Fibroblast of lung (primary cell): ENCODE data around the gene IL1RAPL2. TPM values are rescaled to one million over a fixed set of nuclear protein-coding genes. Genes with fewer than 3 reads are reported as not detected.

ENCODE experiments used
- DNase-seq, 2 donors: peaks; one replicate each; pipeline versions ENCODE4 v3.0.0 to v3.0.0-alpha.2; 2010; ENCODE audit warnings: low read depth in 2 of 2
- H2AFZ ChIP-seq: 2 replicates; pipeline ENCODE4 v1.5.1; 2012; ENCODE audit warnings: low read length, control low read depth, inconsistent platforms
- H3K27ac ChIP-seq: 2 replicates; pipeline ENCODE4 v1.5.1; 2011; ENCODE audit warnings: low read length, control low read depth; ENCODE audit not compliant: insufficient read depth
- H3K27me3 ChIP-seq: 2 replicates; pipeline ENCODE4 v1.5.1; 2011; ENCODE audit warnings: mild to moderate bottlenecking, low read length; ENCODE audit not compliant: control insufficient read depth, insufficient read depth
- H3K36me3 ChIP-seq: 2 replicates; pipeline ENCODE4 v1.5.1; 2011; ENCODE audit warnings: low read length; ENCODE audit not compliant: control insufficient read depth, insufficient read depth
- H3K4me1 ChIP-seq: 2 replicates; pipeline ENCODE4 v1.5.1; 2011; ENCODE audit warnings: low read length; ENCODE audit not compliant: control insufficient read depth, insufficient read depth; ENCODE audit errors: extremely low read depth
- H3K4me2 ChIP-seq: 2 replicates; pipeline ENCODE4 v1.5.1; 2011; ENCODE audit warnings: low read length, control low read depth; ENCODE audit not compliant: insufficient read depth; ENCODE audit errors: extremely low read depth
- H3K4me3 ChIP-seq, 4 experiments: fragments of 200-600 bp in 1 of 4; sonication (generic) in 1 of 4; replicated peaks in 1 of 4; 2 replicates each; pipeline ENCODE4 v1.5.1; 2011 to 2016; ENCODE audit warnings: low read length in 4 of 4, low read depth in 3 of 4, mild to moderate bottlenecking in 3 of 4, control low read depth in 2 of 4, inconsistent platforms in 1 of 4, mixed read lengths in 1 of 4; ENCODE audit not compliant: insufficient read depth in 1 of 4; ENCODE audit errors: control extremely low read depth in 1 of 4
- H3K79me2 ChIP-seq: 2 replicates; pipeline ENCODE4 v1.5.1; 2012; ENCODE audit warnings: mild to moderate bottlenecking, low read length, inconsistent platforms; ENCODE audit not compliant: control insufficient read depth, insufficient read depth
- H3K9ac ChIP-seq: 2 replicates; pipeline ENCODE4 v1.5.1; 2011; ENCODE audit warnings: mild to moderate bottlenecking, low read length, control low read depth; ENCODE audit not compliant: insufficient read depth
- H3K9me3 ChIP-seq: 2 replicates; pipeline ENCODE4 v1.5.1; 2012; ENCODE audit warnings: low read depth, low read length; ENCODE audit not compliant: control insufficient read depth, insufficient read depth
- H4K20me1 ChIP-seq: 2 replicates; pipeline ENCODE4 v1.5.1; 2011; ENCODE audit warnings: low read length; ENCODE audit not compliant: control insufficient read depth, insufficient read depth; ENCODE audit errors: extremely low read depth
- CTCF ChIP-seq, 2 donors: IDR thresholded peaks in 1 of 2; conservative IDR thresholded peaks in 1 of 2; 1 replicate in 1 of 2; 2 replicates in 1 of 2; pipeline ENCODE4 v1.5.1; 2011 to 2012; ENCODE audit warnings: low read length in 2 of 2, control low read depth in 1 of 2, inconsistent platforms in 1 of 2, low read depth in 1 of 2, mild to moderate bottlenecking in 1 of 2
- EZH2 ChIP-seq: IDR thresholded peaks from 2 replicates; pipeline ENCODE4 v1.5.1; 2012; ENCODE audit warnings: low read length, control low read depth, mild to moderate bottlenecking; ENCODE audit errors: missing control alignments
- polyA plus RNA-seq, 2 donors: library from polyadenylated mRNA; depleted of rRNA in 1 of 2; stranded (reverse) in 1 of 2; unstranded in 1 of 2; fragments of >200 nt; gene quantifications; 2 replicates each; pipeline ENCODE4 v1.2.1, GENCODE V29; 2011 to 2012; ENCODE audit warnings: missing spikeins in 1 of 2
- total RNA-seq: library from RNA; depleted of rRNA; stranded (reverse); fragments of >200 nt; gene quantifications from 2 replicates; pipeline ENCODE4 v1.2.1, GENCODE V29; 2014

Gene IL1RAPL2
- total and polyA plus RNA-seq, 2 donors (not counting 1 experiment from before 2014, with no cell fraction given), result 0.22 TPM; not detected in 1

- Histone ChIP-seq H3K4me2 (no peak overlapping the region), H3K79me2 (no peaks in the 10 kb centered on the region), H3K9me3 (no peaks in the 10 kb centered on the region), H3K9ac (no peak overlapping the region), H3K4me3 (no peak overlapping the region), H2AFZ (no peak overlapping the region), H3K27ac (no peak overlapping the region), H3K4me1 (no peaks in the 10 kb centered on the region), H3K27me3 (no peaks in the 10 kb centered on the region), H3K36me3 (no peaks in the 10 kb centered on the region), H4K20me1 (no peaks in the 10 kb centered on the region)
- no peak for TF ChIP-seq CTCF (conservative IDR thresholded peaks at IDR 0.05 in 1 of 2, IDR thresholded peaks at IDR 0.05 in 1 of 2; ENCODE audit: low read depth in 1 of 2, low read length in 2 of 2)
- no peak for TF ChIP-seq EZH2
- peak in 1 of 2 donors; percentile 20 for DNase-seq
These were observed 697.8 kb downstream of the IL1RAPL2 start for GRCh38 chrX:105263801-105264200.

GRCh38 chrX:105265093-105265492 lies 699.1 kb downstream of the IL1RAPL2 start:
- Histone ChIP-seq H3K4me2 (no peak overlapping the region), H3K9ac (no peak overlapping the region), H3K4me1 (no peaks in the 10 kb centered on the region), H3K36me3 (no peaks in the 10 kb centered on the region), H2AFZ (no peak overlapping the region), H3K27ac (no peak overlapping the region), H3K9me3 (no peaks in the 10 kb centered on the region), H3K4me3 (no peak overlapping the region), H4K20me1 (no peaks in the 10 kb centered on the region), H3K79me2 (no peaks in the 10 kb centered on the region), H3K27me3 (no peaks in the 10 kb centered on the region)
- no peak for TF ChIP-seq EZH2
- no peak for TF ChIP-seq CTCF (conservative IDR thresholded peaks at IDR 0.05 in 1 of 2, IDR thresholded peaks at IDR 0.05 in 1 of 2; ENCODE audit: low read depth in 1 of 2, low read length in 2 of 2)
- DNase-seq, result no peak

GRCh38 chrX:105266456-105266855 lies 700.5 kb downstream of the IL1RAPL2 start:
- Histone ChIP-seq H3K4me1 (no peaks in the 10 kb centered on the region), H3K27ac (no peak overlapping the region), H3K4me2 (no peak overlapping the region), H3K9me3 (no peaks in the 10 kb centered on the region), H3K9ac (no peak overlapping the region), H3K36me3 (no peaks in the 10 kb centered on the region), H3K79me2 (no peaks in the 10 kb centered on the region), H3K27me3 (no peaks in the 10 kb centered on the region), H2AFZ (no peak overlapping the region), H4K20me1 (no peaks in the 10 kb centered on the region), H3K4me3 (no peak overlapping the region)
- DNase-seq, result peak in 1 of 2 donors; percentile 9
- TF ChIP-seq CTCF (conservative IDR thresholded peaks at IDR 0.05 in 1 of 2, IDR thresholded peaks at IDR 0.05 in 1 of 2; ENCODE audit: low read depth in 1 of 2, low read length in 2 of 2) (no peak), EZH2 (no peak)
